Activated CD4-positive, alpha-beta T cell treated with anti-CD3 and anti-CD28 coated beads for 4 hours (primary cell): Measurements from ENCODE around the gene GFRA1.

ENCODE experiments used
- DNase-seq, 2 donors: peaks; one replicate each; pipeline ENCODE4 v3.0.0-alpha.2; 2020

Gene GFRA1

GRCh38 chr10:116098411-116099022, 174.5 kb downstream of the GFRA1 start:
- DNase-seq: no peak

- DNase-seq: no peak
These were observed 175.7 kb downstream of the GFRA1 start for GRCh38 chr10:116097239-116097784.

GRCh38 chr10:116096526-116096925, 176.5 kb downstream of the GFRA1 start:
- no peak for DNase-seq

- DNase-seq: no peak
These were observed 178.7 kb downstream of the GFRA1 start for GRCh38 chr10:116094356-116094755.

GRCh38 chr10:116093031-116093430, 180.0 kb downstream of the GFRA1 start:
- no peak for DNase-seq

GRCh38 chr10:116088985-116089384, 184.0 kb downstream of the GFRA1 start:
- DNase-seq: no peak

- DNase-seq: no peak
These were observed 187.7 kb downstream of the GFRA1 start for GRCh38 chr10:116085323-116085722.

- DNase-seq: no peak
These were observed 188.8 kb downstream of the GFRA1 start for GRCh38 chr10:116084161-116084560.

GRCh38 chr10:116083226-116083762, 189.7 kb downstream of the GFRA1 start:
- DNase-seq: no peak

GRCh38 chr10:116082762-116083161, 190.2 kb downstream of the GFRA1 start:
- no peak for DNase-seq

- no peak for DNase-seq
These were observed 190.8 kb downstream of the GFRA1 start for GRCh38 chr10:116082206-116082605.

GRCh38 chr10:116080553-116080952, 192.5 kb downstream of the GFRA1 start:
- no peak for DNase-seq

GRCh38 chr10:116079355-116079754, 193.7 kb downstream of the GFRA1 start:
- no peak for DNase-seq

GRCh38 chr10:116076621-116077020, 196.4 kb downstream of the GFRA1 start:
- no peak for DNase-seq

- DNase-seq: no peak
These were observed 199.5 kb downstream of the GFRA1 start for GRCh38 chr10:116073510-116073909.

- DNase-seq: no peak
These were observed 200.0 kb downstream of the GFRA1 start for GRCh38 chr10:116073001-116073400.

- DNase-seq: no peak
These were observed 201.4 kb downstream of the GFRA1 start for GRCh38 chr10:116071453-116072148.

GRCh38 chr10:116070743-116071320, 202.2 kb downstream of the GFRA1 start:
- no peak for DNase-seq

- DNase-seq: no peak
These were observed 203.2 kb downstream of the GFRA1 start for GRCh38 chr10:116069856-116070255.

- DNase-seq: no peak
These were observed 205.2 kb downstream of the GFRA1 start for GRCh38 chr10:116067825-116068224.

GRCh38 chr10:116063107-116063506, 209.9 kb downstream of the GFRA1 start:
- DNase-seq: no peak

- DNase-seq: no peak
These were observed 212.1 kb downstream of the GFRA1 start for GRCh38 chr10:116060864-116061263.

- no peak for DNase-seq
These were observed 213.7 kb downstream of the GFRA1 start for GRCh38 chr10:116059320-116059719.
